ENCODE results near the gene ILF2.
"Not testable (repeated sequence)": the region's sequence is repeated elsewhere in the genome, so short reads cannot be mapped to it uniquely, and the experiment has no call there.

ILF2 gene

GRCh38 chr1:153647346-153647714 is 23.5 kb downstream of the ILF2 start:
- FAIRE-seq: no peak

GRCh38 chr1:153646672-153647345 is 24.0 kb downstream of the ILF2 start:
- FAIRE-seq: no peak

GRCh38 chr1:153643816-153644215 is 27.0 kb downstream of the ILF2 start:
- FAIRE-seq: no peak

- no peak for FAIRE-seq
Measured at GRCh38 chr1:153643100-153643499, 27.7 kb downstream of the ILF2 start.

GRCh38 chr1:153642161-153642560 is 28.6 kb downstream of the ILF2 start:
- no peak for FAIRE-seq

- no peak for FAIRE-seq
Measured at GRCh38 chr1:153640861-153641260, 29.9 kb downstream of the ILF2 start.

GRCh38 chr1:153640213-153640612 is 30.6 kb downstream of the ILF2 start:
- FAIRE-seq: not testable (repeated sequence)

- FAIRE-seq: no peak
Measured at GRCh38 chr1:153639280-153639679, 31.5 kb downstream of the ILF2 start.

- FAIRE-seq: no peak
Measured at GRCh38 chr1:153638261-153638660, 32.5 kb downstream of the ILF2 start.

GRCh38 chr1:153636312-153636711 is 34.5 kb downstream of the ILF2 start:
- no peak for FAIRE-seq

- no peak for FAIRE-seq
Measured at GRCh38 chr1:153635872-153636271, 34.9 kb downstream of the ILF2 start.

- FAIRE-seq: peak; percentile 85
Measured at GRCh38 chr1:153633754-153634665, 36.8 kb downstream of the ILF2 start, which contains the start of gene CHTOP. TSS of gene CHTOP (plus strand) at chr1:153634066. CDS start at chr1:153636589, 2,523 bp downstream.

- FAIRE-seq: no peak
Measured at GRCh38 chr1:153633161-153633753, 37.5 kb downstream of the ILF2 start.

- no peak for FAIRE-seq
Measured at GRCh38 chr1:153631047-153632022, 39.5 kb downstream of the ILF2 start.

- no peak for FAIRE-seq
Measured at GRCh38 chr1:153630384-153630783, 40.4 kb downstream of the ILF2 start.

GRCh38 chr1:153629971-153630370 is 40.8 kb downstream of the ILF2 start:
- FAIRE-seq: no peak

GRCh38 chr1:153629343-153629665 is 41.5 kb downstream of the ILF2 start:
- no peak for FAIRE-seq

GRCh38 chr1:153628638-153629342 is 42.0 kb downstream of the ILF2 start:
- FAIRE-seq: no peak

- FAIRE-seq: no peak
Measured at GRCh38 chr1:153627715-153628626, 42.8 kb downstream of the ILF2 start, which contains the start of gene S100A1. TSS of gene S100A1 (plus strand) at chr1:153628434. CDS start at chr1:153630522, 2,088 bp downstream.

GRCh38 chr1:153626904-153627714 is 43.7 kb downstream of the ILF2 start, which contains the start of gene S100A13:
TSS of gene S100A13 (minus strand) at chr1:153627505. CDS start at chr1:153626472, 1,033 bp downstream.
- no peak for FAIRE-seq
